ENCODE data around the gene NCAPG2.
"Not testable (repeated sequence)": the region's sequence is repeated elsewhere in the genome, so short reads cannot be mapped to it uniquely, and the experiment has no call there.

NCAPG2 gene

GRCh38 chr7:158706273-158706704, 1.7 kb upstream of the NCAPG2 start:
- H2BK15ac ChIP-seq (ENCODE audit: low read depth, poor library complexity, severe bottlenecking), result no peak overlapping the region
- H3K36me3 ChIP-seq (ENCODE audit: control insufficient read depth in 1 of 2, insufficient read depth in 2 of 2, low read depth in 1 of 2, low read length in 2 of 2), result no peaks in the 10 kb centered on the region
- no peak overlapping the region for H3K9ac ChIP-seq (ENCODE audit: low read length)
- H2BK120ac ChIP-seq (ENCODE audit: low read depth, low read length), result no peak overlapping the region
- no peak overlapping the region for H4K91ac ChIP-seq (ENCODE audit: low read length)
- no peak overlapping the region for H2AK5ac ChIP-seq (ENCODE audit: low read length, severe bottlenecking)
- H2BK5ac ChIP-seq (ENCODE audit: low read depth, low read length, poor library complexity, severe bottlenecking), result no peak overlapping the region
- H2BK12ac ChIP-seq (ENCODE audit: low read length in 2 of 2), result no peak overlapping the region
- no peak overlapping the region for H3K14ac ChIP-seq (ENCODE audit: low read length in 2 of 2)
- H3K4me1 ChIP-seq (ENCODE audit: control insufficient read depth, insufficient read depth, low read depth, low read length), result peaks cover 11% of the 10 kb centered on the region
- no peak overlapping the region for H4K8ac ChIP-seq (ENCODE audit: low read length)
- no peak overlapping the region for H2AFZ ChIP-seq (ENCODE audit: low read depth, low read length)
- peaks cover 13% of the 10 kb centered on the region for H3K79me1 ChIP-seq (replicated peaks; ENCODE audit: low read length, poor library complexity, severe bottlenecking)
- no peak overlapping the region for H3K23ac ChIP-seq (ENCODE audit: low read length in 2 of 2)
- no peak overlapping the region for H3K27ac ChIP-seq (ENCODE audit: low read length, poor library complexity, severe bottlenecking)
- no peaks in the 10 kb centered on the region for H3K9me3 ChIP-seq (ENCODE audit: control insufficient read depth, low read length)
- H3K4me2 ChIP-seq (ENCODE audit: low read length, poor library complexity, severe bottlenecking), result no peak overlapping the region
- WGBS, result 88% methylated on average over 5 of the region's 5 CpGs
- no peaks in the 10 kb centered on the region for H3K27me3 ChIP-seq (ENCODE audit: control insufficient read depth in 1 of 2, insufficient read depth in 1 of 2, low read length in 2 of 2)
- no peak overlapping the region for H3K4ac ChIP-seq (ENCODE audit: low read depth in 1 of 2, low read length in 2 of 2)
- no peak overlapping the region for H3K18ac ChIP-seq (ENCODE audit: low read depth in 1 of 2, low read length in 2 of 2)
- no peak for DNase-seq
- no peak overlapping the region for H3K4me3 ChIP-seq (ENCODE audit: insufficient read depth in 1 of 2, low read depth in 1 of 2, low read length in 2 of 2)

- no peaks in the 10 kb centered on the region for H3K36me3 ChIP-seq (ENCODE audit: control insufficient read depth in 1 of 2, insufficient read depth in 2 of 2, low read depth in 1 of 2, low read length in 2 of 2)
- DNase-seq, result peak; percentile 31
- H2AK5ac ChIP-seq (ENCODE audit: low read length, severe bottlenecking), result no peak overlapping the region
- peaks cover 10% of the 10 kb centered on the region for H3K4me1 ChIP-seq (ENCODE audit: control insufficient read depth, insufficient read depth, low read depth, low read length)
- peak overlapping the region; percentile 12 for H4K91ac ChIP-seq (ENCODE audit: low read length)
- H3K9me3 ChIP-seq (ENCODE audit: control insufficient read depth, low read length), result no peaks in the 10 kb centered on the region
- no peak overlapping the region for H3K23ac ChIP-seq (ENCODE audit: low read length in 2 of 2)
- H3K4me3 ChIP-seq (ENCODE audit: insufficient read depth in 1 of 2, low read depth in 1 of 2, low read length in 2 of 2), result peak overlapping the region; percentile 65 to 91
- no peaks in the 10 kb centered on the region for H3K27me3 ChIP-seq (ENCODE audit: control insufficient read depth in 1 of 2, insufficient read depth in 1 of 2, low read length in 2 of 2)
- H2BK15ac ChIP-seq (ENCODE audit: low read depth, poor library complexity, severe bottlenecking), result no peak overlapping the region
- peak overlapping the region; percentile 65 to 91 for H3K4ac ChIP-seq (ENCODE audit: low read depth in 1 of 2, low read length in 2 of 2)
- 19% methylated on average over 17 of the region's 22 CpGs for WGBS
- no peak overlapping the region for H3K27ac ChIP-seq (ENCODE audit: low read length, poor library complexity, severe bottlenecking)
- H2BK5ac ChIP-seq (ENCODE audit: low read depth, low read length, poor library complexity, severe bottlenecking), result peak overlapping the region; percentile 1
- peak overlapping the region; percentile 72 for H2AFZ ChIP-seq (ENCODE audit: low read depth, low read length)
- peak overlapping the region; percentile 98 for H3K4me2 ChIP-seq (ENCODE audit: low read length, poor library complexity, severe bottlenecking)
- H3K9ac ChIP-seq (ENCODE audit: low read length), result peak overlapping the region; percentile 85
- H3K18ac ChIP-seq (ENCODE audit: low read depth in 1 of 2, low read length in 2 of 2), result peak overlapping the region; percentile 88 to 92
- H2BK120ac ChIP-seq (ENCODE audit: low read depth, low read length), result peak overlapping the region; percentile 22
- peak overlapping the region; percentile 95 for H4K8ac ChIP-seq (ENCODE audit: low read length)
- H2BK12ac ChIP-seq (ENCODE audit: low read length in 2 of 2), result no peak overlapping the region
- peaks cover 20% of the 10 kb centered on the region for H3K79me1 ChIP-seq (replicated peaks; ENCODE audit: low read length, poor library complexity, severe bottlenecking)
- H3K14ac ChIP-seq (ENCODE audit: low read length in 2 of 2), result peak overlapping the region in 1 of 2 experiments; percentile 85
Observed at GRCh38 chr7:158705234-158705850, 738 bp upstream of the NCAPG2 start.

GRCh38 chr7:158703679-158704523, 703 bp downstream of the NCAPG2 start:
- H3K27me3 ChIP-seq (ENCODE audit: control insufficient read depth in 1 of 2, insufficient read depth in 1 of 2, low read length in 2 of 2); H2AK5ac ChIP-seq (ENCODE audit: low read length, severe bottlenecking); H3K9me3 ChIP-seq (ENCODE audit: control insufficient read depth, low read length); H3K14ac ChIP-seq (ENCODE audit: low read length in 2 of 2); H2BK5ac ChIP-seq (ENCODE audit: low read depth, low read length, poor library complexity, severe bottlenecking); H3K4me1 ChIP-seq (ENCODE audit: control insufficient read depth, insufficient read depth, low read depth, low read length); H2BK15ac ChIP-seq (ENCODE audit: low read depth, poor library complexity, severe bottlenecking); H4K8ac ChIP-seq (ENCODE audit: low read length); H3K27ac ChIP-seq (ENCODE audit: low read length, poor library complexity, severe bottlenecking); DNase-seq; H3K36me3 ChIP-seq (ENCODE audit: control insufficient read depth in 1 of 2, insufficient read depth in 2 of 2, low read depth in 1 of 2, low read length in 2 of 2); H2BK120ac ChIP-seq (ENCODE audit: low read depth, low read length): not testable (repeated sequence)
- peak overlapping the region in 1 of 2 experiments; percentile 73 for H3K23ac ChIP-seq (ENCODE audit: low read length in 2 of 2)
- peak overlapping the region; percentile 92 for H3K9ac ChIP-seq (ENCODE audit: low read length)
- H3K18ac ChIP-seq (ENCODE audit: low read depth in 1 of 2, low read length in 2 of 2), result peak overlapping the region in 1 of 2 experiments; percentile 28
- H3K79me1 ChIP-seq (replicated peaks; ENCODE audit: low read length, poor library complexity, severe bottlenecking), result peaks cover 25% of the 10 kb centered on the region
- H2AFZ ChIP-seq (ENCODE audit: low read depth, low read length), result peak overlapping the region; percentile 85
- WGBS, result 16% methylated on average over 21 of the region's 23 CpGs
- peak overlapping the region in 1 of 2 experiments; percentile 31 for H2BK12ac ChIP-seq (ENCODE audit: low read length in 2 of 2)
- peak overlapping the region; percentile 18 for H4K91ac ChIP-seq (ENCODE audit: low read length)
- peak overlapping the region; percentile 92 to 95 for H3K4me3 ChIP-seq (ENCODE audit: insufficient read depth in 1 of 2, low read depth in 1 of 2, low read length in 2 of 2)
- peak overlapping the region; percentile 98 for H3K4me2 ChIP-seq (ENCODE audit: low read length, poor library complexity, severe bottlenecking)
- H3K4ac ChIP-seq (ENCODE audit: low read depth in 1 of 2, low read length in 2 of 2), result peak overlapping the region in 1 of 2 experiments; percentile 55

- H3K14ac ChIP-seq (ENCODE audit: low read length in 2 of 2), result no peak overlapping the region
- no peaks in the 10 kb centered on the region for H3K9me3 ChIP-seq (ENCODE audit: control insufficient read depth, low read length)
- peaks cover 26% of the 10 kb centered on the region for H3K79me1 ChIP-seq (replicated peaks; ENCODE audit: low read length, poor library complexity, severe bottlenecking)
- no peak overlapping the region for H2AFZ ChIP-seq (ENCODE audit: low read depth, low read length)
- no peak overlapping the region for H4K91ac ChIP-seq (ENCODE audit: low read length)
- H2BK15ac ChIP-seq (ENCODE audit: low read depth, poor library complexity, severe bottlenecking), result no peak overlapping the region
- H3K36me3 ChIP-seq (ENCODE audit: control insufficient read depth in 1 of 2, insufficient read depth in 2 of 2, low read depth in 1 of 2, low read length in 2 of 2), result no peaks in the 10 kb centered on the region
- no peak for DNase-seq
- H3K23ac ChIP-seq (ENCODE audit: low read length in 2 of 2), result no peak overlapping the region
- no peak overlapping the region for H2BK120ac ChIP-seq (ENCODE audit: low read depth, low read length)
- WGBS, result 90% methylated on average over 2 of the region's 3 CpGs
- no peak overlapping the region for H3K27ac ChIP-seq (ENCODE audit: low read length, poor library complexity, severe bottlenecking)
- no peak overlapping the region for H3K18ac ChIP-seq (ENCODE audit: low read depth in 1 of 2, low read length in 2 of 2)
- H2BK12ac ChIP-seq (ENCODE audit: low read length in 2 of 2), result no peak overlapping the region
- H3K4me1 ChIP-seq (ENCODE audit: control insufficient read depth, insufficient read depth, low read depth, low read length), result peaks cover 8% of the 10 kb centered on the region
- no peaks in the 10 kb centered on the region for H3K27me3 ChIP-seq (ENCODE audit: control insufficient read depth in 1 of 2, insufficient read depth in 1 of 2, low read length in 2 of 2)
- no peak overlapping the region for H3K4ac ChIP-seq (ENCODE audit: low read depth in 1 of 2, low read length in 2 of 2)
- no peak overlapping the region for H2BK5ac ChIP-seq (ENCODE audit: low read depth, low read length, poor library complexity, severe bottlenecking)
- H3K4me3 ChIP-seq (ENCODE audit: insufficient read depth in 1 of 2, low read depth in 1 of 2, low read length in 2 of 2), result no peak overlapping the region
- H3K9ac ChIP-seq (ENCODE audit: low read length), result no peak overlapping the region
- H2AK5ac ChIP-seq (ENCODE audit: low read length, severe bottlenecking), result no peak overlapping the region
- H4K8ac ChIP-seq (ENCODE audit: low read length), result no peak overlapping the region
- H3K4me2 ChIP-seq (ENCODE audit: low read length, poor library complexity, severe bottlenecking), result no peak overlapping the region
Observed at GRCh38 chr7:158702944-158703343, 1.7 kb downstream of the NCAPG2 start.
